ENCODE measurements around the gene C1orf216. TPM values are rescaled to one million over a fixed set of nuclear protein-coding genes. Genes with fewer than 3 reads are reported as not detected.
"Not testable (repeated sequence)": the region's sequence is repeated elsewhere in the genome, so short reads cannot be mapped to it uniquely, and the experiment has no call there.

The C1orf216 gene
- total and polyA plus RNA-seq, 10 donors, result 2.7 to 12.6 (median 9.0) TPM

- DNase-seq, result no peak
- intact Hi-C loops (cut with DNase I; ENCODE audit: low total_unique reads), result no loop called here
- H3K4me1 ChIP-seq, result peaks cover 3 to 20% (median 17%) of the 10 kb centered on the region in 6 donors
- no peak overlapping the region for H3K27ac ChIP-seq
- peak overlapping the region; percentile 23 to 71 (median 44) for H3K4me3 ChIP-seq
- no peaks in the 10 kb centered on the region for H3K36me3 ChIP-seq
- WGBS, 5 donors, result 1 to 3% (median 1%) methylated on average over 22 to 76 of the region's 76 CpGs
- no peak for TF ChIP-seq POLR2A (IDR thresholded peaks at IDR 0.05)
- TF ChIP-seq POLR2AphosphoS5 (IDR thresholded peaks at IDR 0.05), result no peak
- TF ChIP-seq CTCF (IDR thresholded peaks at IDR 0.05 in 8 of 11, conservative IDR thresholded peaks at IDR 0.05 in 3 of 11), result no peak
- peaks cover 0 to 64% (median 34%) of the 10 kb centered on the region in 7 donors for H3K27me3 ChIP-seq (replicated peaks in 1 of 7)
- no peaks in the 10 kb centered on the region for H3K9me3 ChIP-seq
These were observed 10.9 kb downstream of the C1orf216 start for GRCh38 chr1:35707601-35708440.

GRCh38 chr1:35706846-35707600 is 11.7 kb downstream of the C1orf216 start:
- no peak for TF ChIP-seq POLR2A (IDR thresholded peaks at IDR 0.05)
- TF ChIP-seq CTCF (IDR thresholded peaks at IDR 0.05 in 8 of 11, conservative IDR thresholded peaks at IDR 0.05 in 3 of 11), result no peak
- no peak for TF ChIP-seq POLR2AphosphoS5 (IDR thresholded peaks at IDR 0.05)
- peaks cover 0 to 72% (median 41%) of the 10 kb centered on the region in 7 donors for H3K27me3 ChIP-seq (replicated peaks in 1 of 7)
- H3K4me3 ChIP-seq, result peak overlapping the region in 7 of 8 donors; percentile 37 to 71 (median 45)
- WGBS, 5 donors, result 39 to 45% (median 43%) methylated on average over 28 to 29 of the region's 29 CpGs
- no peaks in the 10 kb centered on the region for H3K9me3 ChIP-seq
- no peak overlapping the region for H3K27ac ChIP-seq
- intact Hi-C loops (cut with DNase I; ENCODE audit: low total_unique reads), result no loop called here
- peaks cover 3 to 20% (median 17%) of the 10 kb centered on the region in 6 donors for H3K4me1 ChIP-seq
- DNase-seq, result no peak
- no peaks in the 10 kb centered on the region for H3K36me3 ChIP-seq

GRCh38 chr1:35702508-35702907 is 16.2 kb downstream of the C1orf216 start:
- peaks cover 2 to 7% (median 6%) of the 10 kb centered on the region in 6 donors for H3K4me1 ChIP-seq
- 29 to 51% (median 36%) methylated on average over 5 to 7 of the region's 7 CpGs for WGBS, 5 donors
- TF ChIP-seq POLR2AphosphoS5 (IDR thresholded peaks at IDR 0.05) (no peak), CTCF (IDR thresholded peaks at IDR 0.05 in 8 of 11, conservative IDR thresholded peaks at IDR 0.05 in 3 of 11) (no peak), POLR2A (IDR thresholded peaks at IDR 0.05) (no peak)
- no peaks in the 10 kb centered on the region for H3K36me3 ChIP-seq
- peaks cover 0 to 94% (median 51%) of the 10 kb centered on the region in 7 donors for H3K27me3 ChIP-seq (replicated peaks in 1 of 7)
- no peak overlapping the region for H3K4me3 ChIP-seq
- intact Hi-C loops (cut with DNase I; ENCODE audit: low total_unique reads), result no loop called here
- no peak overlapping the region for H3K27ac ChIP-seq
- no peaks in the 10 kb centered on the region for H3K9me3 ChIP-seq
- DNase-seq, result no peak

- intact Hi-C loops (cut with DNase I; ENCODE audit: low total_unique reads); DNase-seq; H3K9me3 ChIP-seq; H3K27ac ChIP-seq; H3K36me3 ChIP-seq; H3K4me1 ChIP-seq; H3K4me3 ChIP-seq: not testable (repeated sequence)
- peaks cover 0 to 78% (median 40%) of the 10 kb centered on the region in 7 donors for H3K27me3 ChIP-seq (replicated peaks in 1 of 7)
- 93 to 100% (median 96%) methylated on average over 1 of the region's 1 CpG for WGBS, 5 donors
These were observed 19.5 kb downstream of the C1orf216 start for GRCh38 chr1:35699152-35699551.
